CD4-positive, alpha-beta T cell treated with Interleukin-2 at 100 ng/mL for 4 hours (primary cell): ENCODE results near the gene FCER1G.
"Not testable (repeated sequence)": the region's sequence is repeated elsewhere in the genome, so short reads cannot be mapped to it uniquely, and the experiment has no call there.

Source experiments
- DNase-seq: peaks from one replicate; pipeline ENCODE4 v3.0.0-alpha.2; 2020; ENCODE audit warnings: low spot score

Gene FCER1G

DNA sequence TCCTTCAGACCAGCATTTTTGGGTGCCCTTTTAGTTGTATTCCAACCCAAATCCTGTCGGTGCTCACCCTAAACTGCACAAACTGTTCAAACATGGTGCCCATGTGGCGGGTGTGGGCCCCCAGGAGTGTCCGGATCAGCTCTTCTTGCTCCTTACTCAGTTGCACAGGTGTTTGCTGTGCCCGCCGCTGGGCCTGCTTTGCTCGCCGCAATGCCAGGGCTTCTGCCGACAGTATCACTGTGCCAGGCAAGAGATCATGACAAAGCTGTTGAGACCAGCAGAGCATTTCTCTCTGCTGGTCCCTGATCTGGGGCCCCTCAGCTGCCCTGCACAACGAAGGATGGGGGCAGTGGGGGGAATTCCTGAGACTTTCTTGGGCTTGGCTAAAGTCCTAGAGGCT, 18.0 kb downstream of the FCER1G start:
- no peak for DNase-seq

DNA sequence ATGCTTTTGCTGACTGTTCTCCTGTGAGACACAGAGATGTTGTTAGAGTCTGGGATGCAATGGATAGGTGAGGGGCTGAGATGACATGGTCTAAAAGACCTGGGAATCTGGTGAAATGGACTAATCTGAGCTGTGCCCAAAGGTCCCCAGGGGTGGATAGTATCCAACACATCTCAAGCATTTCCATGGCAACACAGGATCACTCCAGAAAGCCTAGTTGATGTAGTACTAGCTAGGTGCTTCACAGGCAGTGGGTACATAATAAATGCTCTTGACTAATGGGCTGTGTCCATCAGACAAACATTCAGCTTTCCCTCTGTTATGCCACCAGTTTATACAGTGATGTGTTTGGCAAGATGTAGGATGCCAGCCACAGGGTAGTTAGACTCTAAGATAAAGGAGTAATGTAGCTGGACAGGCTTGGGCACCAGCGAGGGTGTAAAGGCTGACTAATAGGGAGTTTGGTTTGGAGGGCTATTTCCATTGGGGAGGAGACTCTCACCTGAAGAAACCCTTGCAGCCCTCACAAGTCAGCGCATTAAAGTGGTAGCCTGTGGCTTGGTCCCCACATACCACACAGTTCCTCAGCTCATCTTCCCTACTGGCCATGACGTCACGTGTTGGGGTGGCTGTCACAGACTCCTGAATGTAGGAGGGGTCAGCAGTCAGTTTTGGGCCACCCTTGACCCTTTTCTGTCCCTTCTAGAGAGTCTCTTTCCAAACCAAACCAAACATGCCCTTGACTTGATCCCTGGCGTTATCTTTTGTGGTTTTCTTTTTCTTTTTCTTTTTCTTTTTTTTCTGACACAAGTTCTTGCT, 21.1 kb downstream of the FCER1G start:
- DNase-seq: no peak

DNA sequence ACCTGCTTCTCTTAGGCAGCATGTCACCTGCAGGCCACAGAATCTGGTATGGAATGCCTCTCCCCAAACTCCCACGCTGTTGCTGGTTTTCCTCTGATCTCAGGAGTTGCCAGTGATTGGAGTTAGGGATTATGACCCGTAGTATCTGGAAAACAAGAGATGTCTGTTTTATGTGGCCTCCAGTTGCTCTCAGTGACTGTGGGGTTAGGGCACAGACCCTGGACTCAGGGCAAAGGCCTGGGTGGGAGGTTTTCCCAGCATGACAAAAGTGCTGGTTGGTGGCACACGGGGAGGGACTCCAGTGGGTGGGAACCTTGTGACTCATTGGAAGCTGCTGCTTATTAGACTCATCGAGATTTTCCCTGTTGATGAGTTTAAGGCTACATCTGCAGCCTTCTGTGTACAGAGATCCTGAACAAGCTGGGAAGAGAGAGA, 23.0 kb downstream of the FCER1G start, which contains the start of gene NR1I3:
Gene NR1I3 (minus strand): TSS at position 165 of the 435 bp plus-strand sequence. CDS start 1,638 bp downstream, outside the sequence.
- no peak for DNase-seq

DNA sequence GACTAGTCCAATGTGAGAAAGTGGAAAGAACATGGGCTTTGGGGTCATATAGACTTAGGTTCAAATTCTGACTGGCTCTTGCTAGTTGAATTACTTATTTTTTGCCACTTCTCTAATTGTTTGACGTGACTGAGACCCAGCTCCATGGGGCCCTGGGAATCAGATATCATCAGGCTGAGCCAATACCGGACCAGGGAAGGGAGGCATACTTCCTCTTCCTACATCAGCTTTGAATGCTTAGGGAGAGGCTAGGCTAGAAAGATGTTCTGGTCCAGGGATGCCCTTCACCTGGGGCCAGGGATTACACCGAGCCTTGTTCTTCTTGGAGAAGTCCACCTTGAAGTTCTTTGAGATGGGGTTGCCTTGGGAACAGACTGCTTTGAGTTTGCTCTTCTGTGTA, 26.6 kb downstream of the FCER1G start:
- no peak for DNase-seq

DNA sequence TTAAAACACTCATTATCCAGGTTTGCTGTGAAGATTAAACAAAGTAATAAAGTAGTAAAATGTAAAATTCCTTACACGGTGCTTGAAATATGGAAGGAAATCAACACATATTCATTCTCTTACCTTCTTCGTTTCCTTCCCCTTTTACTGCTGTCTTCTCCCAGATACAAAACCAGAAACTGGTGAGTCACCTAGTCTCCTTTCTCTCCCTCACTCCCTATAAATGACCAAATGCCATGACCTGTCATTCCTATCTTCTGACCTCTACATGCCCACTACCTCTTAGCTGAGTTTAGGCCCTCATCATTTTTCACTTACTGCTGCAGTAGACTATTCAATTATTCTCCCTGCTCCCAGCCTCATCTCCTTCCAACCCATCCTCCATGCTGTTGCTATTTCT, 27.2 kb downstream of the FCER1G start:
- no peak for DNase-seq

DNA sequence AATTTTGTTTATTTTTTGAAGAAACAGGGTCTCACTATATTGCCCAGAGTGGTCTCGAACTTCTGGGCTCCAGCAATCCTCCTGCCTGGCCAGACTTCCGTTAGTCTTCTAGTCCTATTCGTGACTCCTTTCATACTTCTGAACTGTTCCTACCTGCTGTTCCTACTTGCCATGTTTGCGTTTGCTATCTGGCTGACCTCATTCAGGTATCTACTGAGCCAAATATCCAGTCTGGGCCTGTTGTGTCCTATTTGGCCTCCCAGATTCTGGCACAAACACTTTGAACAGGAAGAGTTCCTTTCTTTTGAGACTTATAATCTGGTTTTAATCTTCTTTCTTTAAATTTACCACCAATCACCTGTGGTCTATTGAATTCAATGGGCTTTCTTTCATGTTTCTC, 29.8 kb downstream of the FCER1G start:
- no peak for DNase-seq

DNA sequence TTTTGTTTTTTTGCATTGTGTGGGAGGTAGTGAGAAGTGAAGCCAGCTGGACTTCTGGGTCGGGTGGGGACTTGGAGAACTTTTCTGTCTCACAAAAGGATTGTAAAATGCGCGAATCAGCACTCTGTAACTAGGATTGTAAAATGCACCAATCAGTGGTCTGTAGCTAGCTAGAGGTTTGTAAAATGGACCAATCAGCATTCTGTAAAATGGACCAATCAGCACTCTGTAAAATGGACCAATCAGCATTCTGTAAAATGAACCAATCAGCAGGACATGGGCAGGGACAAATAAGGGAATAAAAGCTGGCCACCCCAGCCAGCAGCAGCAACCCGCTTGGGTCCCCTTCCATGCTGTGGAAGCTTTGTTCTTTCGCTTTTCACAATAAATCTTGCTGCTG, 35.0 kb downstream of the FCER1G start:
- not testable (repeated sequence) for DNase-seq

DNA sequence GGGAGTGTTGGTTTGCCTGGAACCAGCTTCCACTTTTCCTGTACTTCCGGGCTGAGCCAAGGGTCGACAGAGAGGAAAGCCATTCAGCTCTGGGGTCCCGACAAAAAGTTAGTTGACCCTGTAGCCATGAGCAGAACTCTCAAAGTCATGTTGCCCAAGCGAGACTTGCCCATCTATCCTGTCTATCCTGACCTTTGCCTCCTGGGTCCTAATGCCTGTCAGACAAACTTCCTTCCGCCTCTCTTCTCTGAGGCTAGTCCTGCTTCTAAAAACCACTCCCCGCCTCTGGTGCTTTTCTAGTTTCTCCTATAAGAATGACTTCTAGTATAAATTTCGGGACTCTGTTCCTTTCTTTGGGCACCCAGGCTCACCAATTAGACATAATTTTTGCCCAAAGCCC, 35.7 kb downstream of the FCER1G start:
- DNase-seq: no peak

DNA sequence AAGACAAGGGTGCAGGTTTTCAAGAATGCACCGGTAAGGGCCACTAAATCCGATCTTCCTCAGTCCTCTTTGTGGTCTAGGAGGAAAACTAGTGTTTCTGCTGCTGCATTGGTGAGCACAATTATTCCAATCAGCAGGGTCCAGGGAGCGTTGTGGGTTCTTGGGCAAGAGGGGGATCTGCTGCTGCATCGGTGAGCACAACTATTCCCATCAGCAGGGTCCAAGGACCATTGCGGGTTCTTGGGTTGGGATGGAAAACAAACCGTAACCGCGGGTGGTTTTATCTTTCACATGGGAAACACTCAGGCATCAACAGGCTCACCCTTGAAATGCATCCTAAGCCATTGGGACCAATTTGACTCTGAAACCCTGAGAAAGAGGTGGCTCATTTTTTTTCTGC, 36.5 kb downstream of the FCER1G start:
- no peak for DNase-seq

DNA sequence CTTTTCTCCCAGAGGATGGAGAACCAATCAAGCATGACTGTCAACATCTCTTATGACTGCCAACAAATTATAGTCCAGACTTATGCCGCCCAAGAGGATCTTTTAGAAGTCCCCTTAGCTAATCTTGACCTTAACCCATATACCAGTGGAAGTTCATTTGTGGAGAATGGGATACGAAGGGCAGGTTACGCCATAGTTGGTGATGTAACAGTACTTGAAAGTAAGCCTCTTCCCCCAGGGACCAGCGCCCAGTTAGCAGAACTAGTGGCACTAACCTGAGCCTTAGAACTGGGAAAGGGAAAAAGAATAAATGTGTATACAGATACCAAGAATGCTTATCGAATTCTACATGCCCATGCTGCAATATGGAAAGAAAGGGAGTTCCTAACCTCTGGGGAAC, 40.2 kb downstream of the FCER1G start:
- not testable (repeated sequence) for DNase-seq

DNA sequence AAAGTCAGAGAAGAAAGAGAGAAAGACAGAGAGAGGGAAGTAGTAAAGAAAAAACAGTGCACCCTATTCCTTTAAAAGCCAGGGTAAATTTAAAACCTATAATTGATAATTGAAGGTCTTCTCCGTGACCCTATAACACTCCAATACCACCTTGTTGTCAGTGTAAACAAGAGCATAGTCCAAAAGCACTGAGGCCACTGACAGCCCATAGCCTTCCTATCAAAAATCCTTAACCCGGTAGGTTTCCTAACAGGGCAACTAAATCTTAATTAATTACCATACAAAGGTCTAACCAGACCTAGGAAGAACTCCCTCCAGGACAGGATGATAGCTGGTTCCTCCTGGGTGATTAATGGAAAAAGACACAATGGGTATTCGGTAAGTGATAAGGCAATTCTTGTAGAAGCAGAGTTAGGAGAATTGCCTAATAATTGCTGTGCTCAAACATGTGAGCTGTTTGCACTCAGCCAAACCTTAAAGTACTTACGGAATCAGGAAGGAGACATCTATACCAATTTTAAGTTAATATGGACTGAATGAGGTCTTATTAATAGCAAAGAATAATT, 40.9 kb downstream of the FCER1G start:
- not testable (repeated sequence) for DNase-seq

DNA sequence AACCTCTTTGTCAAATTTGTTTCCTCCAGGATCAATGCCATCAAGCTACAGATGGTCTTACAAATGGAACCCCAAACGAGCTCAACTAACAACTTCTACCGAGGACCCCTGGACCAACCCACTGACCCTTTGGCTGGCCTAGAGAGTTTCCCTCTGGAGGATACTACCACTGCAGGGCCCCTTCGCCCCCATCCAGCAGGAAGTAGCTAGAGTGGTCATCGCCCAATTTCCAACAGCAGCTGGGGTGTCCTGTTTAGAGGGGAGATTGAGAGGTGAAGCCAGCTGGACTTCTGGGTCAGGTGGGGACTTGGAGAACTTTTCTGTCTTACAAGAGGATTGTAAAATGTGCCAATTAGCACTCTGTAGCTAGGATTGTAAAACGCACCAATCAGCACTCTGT, 42.0 kb downstream of the FCER1G start:
- not testable (repeated sequence) for DNase-seq

DNA sequence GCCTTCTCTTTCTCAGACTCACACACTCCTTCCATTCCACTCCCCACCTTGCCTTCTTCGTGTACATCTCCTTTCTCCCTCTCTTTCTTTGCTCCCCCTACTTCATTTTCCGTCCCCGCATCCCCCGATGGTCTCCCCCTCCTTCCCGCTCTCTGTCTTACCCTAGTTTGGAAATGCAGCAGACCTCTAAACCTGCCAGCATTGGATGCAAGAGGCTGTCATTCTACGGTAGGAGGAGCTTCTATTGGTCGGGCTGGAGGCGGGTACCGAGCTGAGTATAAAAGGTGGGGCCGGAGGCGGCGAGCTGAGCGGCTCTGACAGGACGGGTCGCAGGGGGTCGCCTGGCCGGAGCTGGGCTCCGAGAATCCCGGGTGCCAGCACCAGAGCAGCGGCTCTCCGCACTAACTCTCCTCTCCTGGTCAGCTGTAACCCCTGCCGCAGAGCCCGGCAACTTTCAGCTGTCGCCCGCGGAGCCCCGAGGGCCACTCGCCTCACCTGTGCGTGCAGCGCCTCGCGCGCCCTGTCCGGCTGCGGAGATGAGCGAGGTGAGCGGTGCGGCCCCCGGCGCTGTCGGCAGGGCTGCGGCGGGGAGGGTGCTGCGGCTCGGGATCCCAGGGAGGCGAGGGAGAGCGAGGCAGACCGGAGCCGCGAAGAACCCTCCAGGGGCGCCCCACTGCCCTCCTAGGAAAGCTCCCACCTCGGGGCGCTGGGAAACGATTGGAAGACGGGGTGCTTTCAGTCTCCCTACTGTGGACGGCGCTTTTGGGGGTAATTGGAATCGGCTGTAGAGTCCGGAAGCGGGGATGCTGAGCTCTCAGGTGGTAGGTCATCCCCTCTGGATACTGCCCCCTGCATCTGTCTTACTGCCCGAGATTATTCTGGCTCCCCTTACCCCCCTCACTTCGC, 43.6 kb downstream of the FCER1G start, which contains the start of gene PCP4L1:
Gene PCP4L1 (plus strand): TSS at position 307 of the 906 bp plus-strand sequence. CDS start 230 bp downstream, at position 537.
- DNase-seq: peak; percentile 9

DNA sequence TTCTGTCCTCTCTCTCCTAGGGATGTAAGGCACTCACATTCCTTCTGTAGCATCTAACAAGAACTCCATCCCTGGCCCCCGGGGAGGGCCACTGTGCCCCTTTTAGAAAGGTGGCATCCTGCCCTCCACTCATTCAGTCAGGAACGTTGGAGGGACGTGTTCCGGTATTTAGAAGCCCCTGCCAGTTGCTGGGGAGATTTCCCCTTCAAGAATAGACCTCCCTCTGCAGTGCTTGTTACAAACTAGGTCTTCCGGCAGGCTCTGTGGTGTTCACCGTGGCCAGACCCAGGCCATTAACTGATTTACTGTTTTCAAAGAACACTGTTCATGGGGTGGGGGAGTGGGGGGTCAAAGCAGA, 44.2 kb downstream of the FCER1G start:
- no peak for DNase-seq

DNA sequence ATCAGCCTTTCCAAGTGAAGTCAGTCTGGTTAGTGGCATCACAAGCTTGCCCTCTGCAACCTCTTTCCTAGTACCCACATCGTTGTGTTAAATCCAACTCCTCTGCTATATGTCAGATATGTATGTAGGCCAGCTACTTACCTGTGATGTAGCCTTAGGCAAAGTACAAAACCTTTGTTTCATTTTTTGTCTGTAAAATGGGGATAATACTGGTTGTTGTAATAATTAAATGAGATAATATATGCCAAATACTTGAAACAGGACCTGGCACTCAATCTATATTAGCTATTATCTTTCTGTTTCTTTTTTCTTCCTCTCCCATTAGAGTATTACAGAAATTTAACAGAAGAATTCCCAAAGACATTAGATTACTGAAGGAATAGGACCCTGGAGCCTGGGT, 44.7 kb downstream of the FCER1G start:
- DNase-seq: no peak

DNA sequence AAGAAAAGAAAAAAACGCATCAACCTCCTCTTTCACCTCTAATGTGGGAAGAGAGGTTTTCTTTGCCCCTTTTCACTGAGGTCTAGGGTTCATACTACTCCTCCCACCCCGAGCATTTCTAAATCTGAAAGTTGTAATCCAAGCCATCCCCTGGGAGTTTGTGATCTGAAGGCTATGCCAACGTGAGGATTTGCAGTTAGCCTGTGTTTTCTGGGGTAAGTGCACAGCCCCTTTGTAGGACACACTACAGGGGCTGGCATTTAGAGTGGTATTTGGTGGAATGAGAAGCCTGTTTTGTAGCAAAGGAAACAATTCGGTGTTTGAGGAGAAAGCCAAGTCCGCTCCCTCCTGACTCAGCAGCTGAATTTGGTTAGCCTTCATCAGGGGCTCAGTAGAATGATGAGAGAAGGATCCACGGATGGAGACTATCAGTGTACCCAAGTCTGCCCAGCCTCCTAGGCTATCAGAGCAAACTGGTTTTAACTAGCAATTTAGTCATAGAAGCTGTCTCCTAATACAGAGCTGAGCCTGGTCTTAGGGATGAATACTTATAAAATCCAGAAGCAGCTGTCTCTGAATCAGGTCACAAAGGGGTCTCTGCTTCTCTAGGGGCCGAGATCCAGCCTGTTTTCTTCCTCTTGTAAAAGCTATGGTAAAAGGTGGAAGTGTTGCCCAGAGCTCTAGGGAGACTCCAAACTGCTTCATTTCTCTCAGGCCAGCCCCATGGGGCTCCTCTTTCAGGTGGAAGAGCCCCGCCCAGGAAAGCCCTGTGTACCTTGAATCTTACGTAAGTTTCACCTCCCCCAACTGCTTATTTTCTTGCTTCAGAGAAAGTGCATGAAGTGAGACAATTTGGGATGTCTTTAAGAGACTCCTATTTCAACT, 45.5 kb downstream of the FCER1G start:
- no peak for DNase-seq

DNA sequence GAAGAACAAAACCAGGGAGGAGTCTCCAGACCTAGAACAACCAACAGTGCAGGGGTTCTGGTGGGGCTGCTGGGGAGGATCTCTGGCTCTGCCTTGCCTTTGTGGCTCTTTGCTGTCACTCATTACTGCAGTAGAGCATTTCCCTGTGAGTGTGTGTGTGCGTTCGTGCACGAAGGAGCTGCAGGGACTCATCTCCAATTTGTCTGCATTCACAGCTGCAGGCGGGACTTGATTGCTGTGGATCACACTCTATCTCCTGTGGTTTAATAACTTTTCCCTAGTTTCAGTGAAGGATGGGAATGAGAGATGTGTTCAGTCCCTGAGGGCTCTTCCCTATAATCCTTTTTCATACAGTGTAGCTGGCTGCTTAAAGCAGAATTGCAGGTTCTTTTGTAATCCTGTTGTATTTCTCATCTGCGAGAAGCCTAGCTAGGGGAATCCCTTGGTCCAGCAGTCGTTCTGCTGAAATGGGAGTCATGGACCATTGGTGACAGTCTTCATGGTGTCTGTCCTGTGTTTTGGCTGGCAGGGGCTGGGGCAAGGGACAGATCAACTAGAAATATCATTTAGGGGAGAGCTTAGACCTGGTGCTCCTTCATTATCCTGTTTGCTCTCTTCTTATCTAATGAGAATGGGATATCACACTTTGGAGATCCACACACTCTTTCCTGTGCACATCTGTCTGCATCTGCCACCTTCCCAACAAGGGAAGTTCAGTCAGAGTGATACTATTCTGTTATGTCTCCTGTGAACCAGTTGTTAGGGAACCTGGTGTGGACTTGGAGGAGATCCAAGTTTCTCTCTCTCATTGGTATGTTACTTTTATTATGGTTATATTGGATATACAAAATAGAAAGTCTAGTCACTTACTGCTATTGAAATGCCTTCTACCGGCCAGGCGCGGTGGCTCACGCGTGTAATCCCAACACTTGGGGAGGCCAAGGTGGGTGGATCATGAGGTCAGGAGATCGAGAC, 46.5 kb downstream of the FCER1G start:
- DNase-seq: no peak

DNA sequence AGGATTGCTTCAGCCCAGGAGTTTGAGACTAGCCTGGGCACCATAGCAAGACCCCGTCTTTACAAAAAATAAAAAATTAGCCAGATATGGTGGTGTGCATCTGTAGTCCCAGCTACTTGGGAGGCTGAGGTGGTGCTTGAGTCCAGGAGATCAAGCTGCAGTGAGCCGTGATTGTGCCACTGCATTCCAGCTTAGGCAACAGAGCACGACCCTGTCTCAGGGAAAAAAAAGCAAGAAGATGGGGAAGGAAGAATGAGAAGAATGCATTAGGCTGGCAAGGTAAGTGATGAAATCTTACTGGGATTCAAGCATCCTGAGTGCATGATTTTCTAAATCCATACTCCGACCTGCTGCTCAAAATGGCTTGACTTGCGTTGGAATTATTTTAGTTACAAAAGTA, 50.2 kb downstream of the FCER1G start:
- DNase-seq: no peak

DNA sequence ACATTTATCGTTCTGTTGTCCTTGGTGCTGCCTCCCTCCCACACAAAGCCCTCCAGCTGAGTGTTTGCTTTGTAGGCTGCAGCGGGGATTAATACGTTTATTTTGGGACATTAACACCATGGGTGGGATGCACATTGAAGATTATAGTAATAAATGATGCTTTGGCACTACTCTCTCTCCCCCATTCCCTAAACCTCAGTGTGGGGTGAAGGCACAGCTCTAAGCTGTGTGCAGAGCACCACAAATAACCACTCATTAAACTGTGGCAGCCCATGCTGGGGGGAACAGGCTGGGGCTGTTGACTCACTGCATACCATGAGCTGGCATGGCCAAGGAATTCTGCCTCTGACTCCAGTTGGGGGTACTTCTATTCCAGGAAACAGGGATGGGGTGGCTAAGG, 51.1 kb downstream of the FCER1G start:
- no peak for DNase-seq

DNA sequence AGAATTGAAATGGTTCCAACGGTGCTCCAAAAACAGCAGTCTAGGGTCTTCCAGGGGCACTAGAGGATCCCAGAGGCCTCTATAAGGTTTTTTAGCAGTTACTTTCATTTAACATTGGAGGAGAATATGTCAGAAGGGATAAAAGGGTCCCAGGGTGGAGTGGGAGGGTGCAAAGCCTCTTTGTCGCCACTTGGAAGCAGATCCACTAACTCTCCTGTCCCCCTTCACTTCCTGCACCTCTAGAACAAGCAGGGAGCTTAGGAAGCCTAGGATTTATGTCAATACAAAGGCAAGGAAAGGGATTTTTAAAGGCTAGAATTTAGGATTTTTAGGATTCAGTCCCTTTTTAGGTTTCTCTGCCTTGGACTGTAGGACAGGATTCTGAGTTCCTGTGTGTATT, 51.7 kb downstream of the FCER1G start:
- DNase-seq: no peak
